ENCODE data around the gene NT5C1B.

GRCh38 chr2:18516112-18516511 lies 73.3 kb downstream of the NT5C1B start:
- TF ChIP-seq CTCF (IDR thresholded peaks at IDR 0.05) (no peak), BCL3 (IDR thresholded peaks at IDR 0.05) (no peak), RFX5 (IDR thresholded peaks at IDR 0.05) (no peak), MAX (IDR thresholded peaks at IDR 0.05) (no peak), EP300 (IDR thresholded peaks at IDR 0.05) (no peak)

Data from A549 (cell line).